PC-3 (cell line): ENCODE measurements around the gene C5. TPM values are rescaled to one million over a fixed set of nuclear protein-coding genes. Genes with fewer than 3 reads are reported as not detected.

Experiments
- ATAC-seq: fragments of 200-7000 bp; cut with Tn5 transposase; 2 replicates; pipeline ENCODE4 v1.9.1; 2020; ENCODE audit warnings: mild to moderate bottlenecking, moderate library complexity
- BruUV-seq: library from RNA; stranded (reverse); fragments of 400-500 nt; replicated peaks from 2 replicates; lab custom pipeline; 2021; lab: Mats Ljungman, UMichigan
- CTCF ChIA-PET: fragments of 300-600 bp; sonication (Branson Sonifier 250); formaldehyde crosslinking; loops from one replicate; lab custom pipeline; 2022; ENCODE audit warnings: antibody characterized with exemption; lab: Charles Lee
- POLR2A ChIA-PET: fragments of 300-600 bp; sonication (Branson Sonifier 250); formaldehyde crosslinking; loops from one replicate; lab custom pipeline; 2022; ENCODE audit warnings: antibody characterized with exemption; ENCODE audit not compliant: unreplicated experiment; lab: Charles Lee
- DNase-seq: peaks from one replicate; pipeline ENCODE4 v3.0.0-alpha.2; 2015
- H2AFZ ChIP-seq: fragments of 300-600 bp; sonication (generic); 2 replicates; pipeline ENCODE4 v1.6.0; 2016; ENCODE audit warnings: antibody characterized with exemption, low read length
- H3F3A ChIP-seq: fragments of 300-600 bp; sonication (generic); one replicate; pipeline ENCODE4 v1.6.0; 2017; ENCODE audit warnings: antibody characterized with exemption, low read length, control low read depth, mild to moderate bottlenecking; ENCODE audit not compliant: unreplicated experiment
- H3K27ac ChIP-seq: fragments of 300-600 bp; sonication (generic); 2 replicates; pipeline ENCODE4 v1.5.1; 2016; ENCODE audit warnings: mild to moderate bottlenecking, low read length
- H3K27me3 ChIP-seq: fragments of 300-600 bp; sonication (generic); 2 replicates; pipeline ENCODE4 v1.6.1; 2016; ENCODE audit warnings: low read length, mixed read lengths
- H3K36me3 ChIP-seq: fragments of 300-600 bp; sonication (generic); 2 replicates; pipeline ENCODE4 v1.6.1; 2016; ENCODE audit warnings: low read depth, mixed run types, low read length, mixed read lengths
- H3K4me1 ChIP-seq: fragments of 300-600 bp; sonication (generic); 2 replicates; pipeline ENCODE4 v1.5.1; 2016; ENCODE audit warnings: low read length; ENCODE audit not compliant: insufficient read depth
- H3K4me2 ChIP-seq: fragments of 300-600 bp; sonication (generic); 2 replicates; pipeline ENCODE4 v1.6.0; 2016; ENCODE audit warnings: low read length
- H3K4me3 ChIP-seq: fragments of 300-600 bp; sonication (generic); 2 replicates; pipeline ENCODE4 v1.5.1; 2016; ENCODE audit warnings: mild to moderate bottlenecking, low read length, mixed read lengths
- H3K79me2 ChIP-seq: fragments of 300-600 bp; sonication (generic); 2 replicates; pipeline ENCODE4 v1.6.1; 2017; ENCODE audit warnings: low read length, mixed read lengths
- H3K9ac ChIP-seq: fragments of 300-600 bp; sonication (generic); 2 replicates; pipeline ENCODE4 v1.6.0; 2016; ENCODE audit warnings: mild to moderate bottlenecking, low read length
- H3K9me2 ChIP-seq: fragments of 300-600 bp; sonication (generic); replicated peaks from 2 replicates; pipeline ENCODE4 v1.6.1; 2016; ENCODE audit warnings: mixed run types, low read length, mixed read lengths
- H3K9me3 ChIP-seq: fragments of 300-600 bp; sonication (generic); 2 replicates; pipeline ENCODE4 v1.6.1; 2016; ENCODE audit warnings: low read length, mixed read lengths
- H4K20me1 ChIP-seq: fragments of 300-600 bp; sonication (generic); 2 replicates; pipeline ENCODE4 v1.6.1; 2016; ENCODE audit warnings: low read length, mixed read lengths
- CTCF ChIP-seq: fragments of 300-600 bp; sonication (generic); conservative IDR thresholded peaks from 2 replicates; pipeline ENCODE4 v1.5.1; 2017; ENCODE audit warnings: antibody characterized with exemption, low read depth, mild to moderate bottlenecking, low read length
- EZH2 ChIP-seq: fragments of 300-600 bp; sonication (generic); IDR thresholded peaks from one replicate; pipeline ENCODE4 v1.6.1; 2017; ENCODE audit warnings: antibody characterized with exemption, mild to moderate bottlenecking, low read length; ENCODE audit not compliant: unreplicated experiment
- EZH2phosphoT487 ChIP-seq: fragments of 300-600 bp; sonication (generic); IDR thresholded peaks from 2 replicates; pipeline ENCODE4 v1.6.1; 2018; ENCODE audit warnings: mild to moderate bottlenecking, antibody characterized with exemption, low read length, borderline replicate concordance
- intact Hi-C: fragments of 100-400 bp; cut with micrococcal nuclease; formaldehyde crosslinking; loops from 2 replicates; pipeline ENCODE4 v1.9.0; 2023
- total RNA-seq: library from RNA; depleted of rRNA; stranded (reverse); fragments of >200 nt; gene quantifications from 2 replicates; pipeline ENCODE4 v1.2.3, GENCODE V29; 2014

C5 gene
- total RNA-seq, 1 experiment from 2014 or later, result 2.9 TPM

GRCh38 chr9:120951960-120952618 is 98.0 kb downstream of the C5 start:
- ChIA-PET CTCF (no interaction called here), POLR2A (no interaction called here)
- no peak for DNase-seq
- no peaks in the 10 kb centered on the region for H3F3A ChIP-seq
- no peaks in the 10 kb centered on the region for H3K9me2 ChIP-seq
- H3K4me2 ChIP-seq, result no peak overlapping the region
- H3K79me2 ChIP-seq, result no peaks in the 10 kb centered on the region
- H3K4me3 ChIP-seq, result no peak overlapping the region
- intact Hi-C loops, result no loop called here
- H2AFZ ChIP-seq, result no peak overlapping the region
- H3K27ac ChIP-seq, result no peak overlapping the region
- BruUV-seq, result no TSS peak
- H3K27me3 ChIP-seq, result no peaks in the 10 kb centered on the region
- ATAC-seq, result no peak
- H3K36me3 ChIP-seq, result no peaks in the 10 kb centered on the region
- TF ChIP-seq CTCF (no peak), EZH2 (no peak), EZH2phosphoT487 (no peak)
- H4K20me1 ChIP-seq, result no peaks in the 10 kb centered on the region
- peaks cover 8% of the 10 kb centered on the region for H3K4me1 ChIP-seq
- no peak overlapping the region for H3K9ac ChIP-seq
- no peaks in the 10 kb centered on the region for H3K9me3 ChIP-seq

- Histone ChIP-seq H3K9ac (no peak overlapping the region), H2AFZ (no peak overlapping the region), H3K27me3 (no peaks in the 10 kb centered on the region), H3K79me2 (no peaks in the 10 kb centered on the region), H3K27ac (no peak overlapping the region), H3F3A (no peaks in the 10 kb centered on the region), H4K20me1 (no peaks in the 10 kb centered on the region), H3K4me1 (peaks cover 22% of the 10 kb centered on the region), H3K9me3 (no peaks in the 10 kb centered on the region), H3K4me2 (no peak overlapping the region), H3K9me2 (no peaks in the 10 kb centered on the region), H3K4me3 (no peak overlapping the region), H3K36me3 (no peaks in the 10 kb centered on the region)
- no peak for ATAC-seq
- ChIA-PET POLR2A (no interaction called here), CTCF (no interaction called here)
- TF ChIP-seq CTCF, result no peak
- TF ChIP-seq EZH2phosphoT487, result no peak
- no peak for TF ChIP-seq EZH2
- DNase-seq, result no peak
- no TSS peak for BruUV-seq
- intact Hi-C loops, result no loop called here
Observed at GRCh38 chr9:120950421-120951388, 99.4 kb downstream of the C5 start.
